Lung microvascular endothelial cell (primary cell): Measurements from ENCODE around the gene PDE3A. TPM values are rescaled to one million over a fixed set of nuclear protein-coding genes. Genes with fewer than 3 reads are reported as not detected.

ENCODE experiments used
- DNase-seq, 2 donors: peaks; one replicate each; pipeline versions ENCODE4 v3.0.0 to v3.0.0-alpha.2; 2010; ENCODE audit warnings: low read depth in 2 of 2
- total RNA-seq: library from RNA; depleted of rRNA; stranded (reverse); fragments of >200 nt; gene quantifications from 2 replicates; pipeline ENCODE4 v1.2.1, GENCODE V29; 2014

Gene PDE3A
- total RNA-seq, 1 donor from 2014 or later, result 2.0 TPM

GRCh38 chr12:20455001-20455706, 86.8 kb downstream of the PDE3A start:
- no peak for DNase-seq

- no peak for DNase-seq
Observed at GRCh38 chr12:20457582-20457981, 89.2 kb downstream of the PDE3A start.

DNA sequence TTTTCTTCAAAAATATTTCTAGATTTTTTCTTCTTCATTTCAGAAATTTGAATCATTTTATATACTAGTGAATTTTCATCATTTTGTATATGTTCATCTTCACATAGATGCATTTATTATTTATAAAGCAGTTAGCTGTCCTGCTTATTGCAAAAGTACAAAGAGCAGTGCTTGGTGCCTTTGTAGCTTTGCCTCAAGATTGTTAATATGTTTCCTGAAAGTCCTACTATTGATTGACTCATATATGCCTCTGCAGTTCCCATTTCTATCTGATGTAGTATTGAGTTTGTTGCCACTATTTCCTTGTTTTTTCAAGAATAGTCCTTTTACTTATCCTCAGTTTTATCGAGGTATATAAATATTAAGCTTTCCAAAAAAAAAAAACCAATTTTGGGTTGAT, 89.7 kb downstream of the PDE3A start:
- no peak for DNase-seq

GRCh38 chr12:20459920-20460319, 91.6 kb downstream of the PDE3A start:
- no peak for DNase-seq

DNA sequence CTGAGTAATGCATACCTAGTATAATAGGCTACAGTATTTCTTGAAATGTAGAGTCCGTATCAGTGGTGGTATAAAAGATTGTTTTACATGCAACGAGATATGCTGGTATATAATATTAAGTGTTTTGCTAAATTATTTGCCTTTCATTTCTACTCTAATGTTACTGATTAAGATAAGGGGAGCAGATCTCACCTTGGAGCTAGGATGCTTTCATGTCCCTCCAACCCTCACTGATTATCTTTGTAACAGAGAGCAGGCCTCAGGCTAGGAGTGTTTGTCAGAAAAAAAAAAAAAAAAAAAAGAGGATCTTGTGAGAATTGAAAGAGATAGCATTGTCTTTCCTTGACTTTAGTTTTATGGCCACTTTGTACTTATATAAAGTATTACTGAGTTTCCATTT, 92.6 kb downstream of the PDE3A start:
- no peak for DNase-seq

- peak; percentile 28 to 36 for DNase-seq
Observed at GRCh38 chr12:20463913-20464524, 95.7 kb downstream of the PDE3A start.

DNA sequence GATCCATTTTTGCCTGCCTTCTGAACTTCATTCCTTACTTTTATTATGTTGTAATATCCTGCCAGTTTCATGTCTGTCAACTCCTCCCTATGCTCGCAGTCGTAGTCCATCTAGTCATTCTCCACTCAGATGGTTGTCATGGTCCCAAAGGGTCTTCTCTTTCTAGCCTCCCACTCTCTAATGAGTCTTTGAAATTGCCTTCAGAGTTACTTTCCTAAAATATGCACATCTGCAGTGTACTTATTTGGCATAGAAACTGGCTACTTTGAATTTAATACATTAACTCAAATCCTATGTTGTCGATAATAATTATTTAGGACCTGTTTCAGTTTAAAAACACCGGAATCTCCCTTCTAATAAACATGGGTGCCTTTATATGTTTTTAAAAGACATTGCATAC, 101.0 kb downstream of the PDE3A start:
- no peak for DNase-seq

DNA sequence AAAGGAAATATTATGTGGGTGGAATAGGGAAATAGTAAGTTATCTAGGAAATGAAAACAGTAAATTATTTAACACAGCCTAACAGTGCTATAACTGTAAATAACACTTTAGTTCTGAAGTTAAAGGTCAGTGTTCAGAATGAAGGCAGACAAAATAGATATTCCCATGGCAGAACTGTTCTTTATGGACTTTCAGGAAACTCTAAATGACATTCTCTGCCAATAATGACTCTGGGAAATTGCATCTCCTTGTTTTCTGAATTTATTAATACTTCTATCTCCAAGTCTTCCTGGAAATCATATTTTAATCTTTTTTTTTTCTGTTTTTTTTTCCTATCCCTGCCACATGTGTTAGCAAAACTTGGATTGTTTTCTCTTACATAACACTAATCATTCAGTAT, 101.4 kb downstream of the PDE3A start:
- DNase-seq, result no peak

- DNase-seq, result peak; percentile 15 to 44
Observed at GRCh38 chr12:20472102-20472782, 103.9 kb downstream of the PDE3A start.

- DNase-seq, result no peak
Observed at GRCh38 chr12:20473133-20473532, 104.8 kb downstream of the PDE3A start.

DNA sequence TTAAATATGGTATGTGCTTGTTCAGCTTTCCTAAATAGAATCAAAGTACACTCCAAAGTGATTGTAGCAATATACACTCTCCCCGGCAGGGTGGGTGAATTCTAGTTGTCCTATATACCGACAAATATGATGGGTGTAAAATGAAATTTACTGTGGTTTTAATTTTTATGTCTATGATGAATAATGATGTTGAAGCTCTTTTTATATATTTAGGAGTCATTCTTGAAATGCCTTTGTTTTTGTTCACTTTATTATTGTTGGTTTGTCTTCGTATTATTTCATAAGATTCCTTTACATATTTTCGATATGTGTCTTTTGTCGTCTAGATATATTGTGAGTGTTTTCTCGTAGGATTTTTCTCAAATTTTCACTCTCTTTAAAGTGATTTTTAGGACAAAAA, 105.7 kb downstream of the PDE3A start:
- no peak for DNase-seq

- DNase-seq, result no peak
Observed at GRCh38 chr12:20474443-20474842, 106.1 kb downstream of the PDE3A start.

GRCh38 chr12:20475542-20475941, 107.2 kb downstream of the PDE3A start:
- peak in 1 of 2 donors; percentile 9 for DNase-seq

DNA sequence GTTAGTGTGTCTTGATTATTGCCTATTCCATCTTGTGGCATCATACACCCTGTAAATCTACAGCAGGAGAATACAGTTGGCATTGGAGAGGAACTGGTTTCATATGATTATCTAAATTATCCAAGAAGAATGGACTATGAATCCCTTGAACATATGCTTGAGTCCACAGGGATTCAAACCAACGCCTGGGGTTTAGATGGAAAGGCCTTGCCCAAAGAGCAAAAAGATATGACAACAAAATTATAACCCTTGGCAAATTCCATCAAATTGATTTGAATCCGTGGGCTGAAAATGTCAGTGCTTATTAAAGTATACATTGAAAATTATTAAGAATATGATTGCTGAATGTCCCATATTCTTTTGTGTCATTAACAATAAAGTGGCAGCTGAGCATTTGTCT, 108.2 kb downstream of the PDE3A start:
- no peak for DNase-seq

- no peak for DNase-seq
Observed at GRCh38 chr12:20477255-20477654, 108.9 kb downstream of the PDE3A start.

DNA sequence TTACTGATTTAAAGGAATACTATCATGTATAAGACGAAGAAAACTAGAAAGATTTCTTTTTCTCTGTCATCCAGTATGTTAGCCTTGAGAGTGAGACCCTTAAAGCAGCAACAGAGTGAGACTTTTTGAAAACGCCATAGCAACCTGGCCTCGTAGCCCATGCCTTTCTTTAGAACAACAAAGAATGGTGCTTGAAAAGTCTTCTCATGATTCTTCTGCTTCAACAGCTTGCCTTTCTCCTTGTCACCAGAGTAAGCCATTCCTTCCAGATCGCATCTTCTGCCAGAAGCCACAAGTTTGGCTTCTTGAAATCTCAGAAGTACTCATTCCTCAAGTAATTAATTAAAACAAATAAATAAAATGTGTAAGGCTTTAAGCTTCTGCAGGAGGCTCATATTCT, 109.3 kb downstream of the PDE3A start:
- DNase-seq, result no peak

DNA sequence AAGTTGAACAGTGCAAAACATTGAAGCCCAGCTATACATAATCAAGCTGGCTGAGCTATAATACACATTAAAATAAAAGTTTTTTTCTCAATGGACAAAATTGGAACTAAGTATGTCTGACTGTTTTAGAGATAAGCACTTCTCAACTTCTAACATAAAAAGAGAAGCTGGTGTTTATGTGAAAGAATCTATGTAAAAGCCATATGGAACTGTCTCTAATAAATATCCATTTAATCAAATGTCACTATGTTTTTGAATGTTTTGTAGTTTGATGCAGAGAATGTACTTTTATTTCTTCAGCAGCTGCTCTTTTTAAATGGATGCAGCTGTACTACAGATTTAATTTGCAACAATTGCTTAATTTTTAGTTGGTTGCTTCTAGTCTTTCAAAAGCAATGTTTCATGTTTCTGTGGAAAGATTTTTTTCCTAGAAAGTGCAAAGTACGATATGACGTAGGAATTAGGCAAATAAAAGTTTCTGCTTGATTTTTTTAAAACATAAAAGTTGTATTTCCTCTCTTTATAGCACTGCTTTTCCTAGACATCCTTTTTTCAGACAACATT, 114.2 kb downstream of the PDE3A start:
- DNase-seq, result no peak

DNA sequence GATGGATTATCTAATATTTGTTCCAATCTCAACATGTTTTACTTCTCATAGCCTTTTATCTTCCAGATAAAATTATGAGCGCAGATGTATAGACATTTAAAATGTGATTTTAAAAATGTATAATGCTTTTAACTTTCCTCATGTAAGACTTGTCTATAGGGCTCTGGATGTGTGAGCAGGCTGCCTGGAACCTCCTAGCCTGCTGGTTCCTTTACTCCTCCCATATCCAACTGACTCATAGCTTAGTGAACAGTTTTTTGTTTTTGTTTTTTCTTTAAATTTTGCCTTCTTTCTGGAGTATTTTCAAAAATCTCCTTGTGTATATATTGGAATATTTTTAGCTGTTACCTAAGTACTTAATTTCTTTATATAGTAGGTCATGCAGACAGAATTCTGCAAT, 115.4 kb downstream of the PDE3A start:
- peak in 1 of 2 donors; percentile 7 for DNase-seq

DNA sequence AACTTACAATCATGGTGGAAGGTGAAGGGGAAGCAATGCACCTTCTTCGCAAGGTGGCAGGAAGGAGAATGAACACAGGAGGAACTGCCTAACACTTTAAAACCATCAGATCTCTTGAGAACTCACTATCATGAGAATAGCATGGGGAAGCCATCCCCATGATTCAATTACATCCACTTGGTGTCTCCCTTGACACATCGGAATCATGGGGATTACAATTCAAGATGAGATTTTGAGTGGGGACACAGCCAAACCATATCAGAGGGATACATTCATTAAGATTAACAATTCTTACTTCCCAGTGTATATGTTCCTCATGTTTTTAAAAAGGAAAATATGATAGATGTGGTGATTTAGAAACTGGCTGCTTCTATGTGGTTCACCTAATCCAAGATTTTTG, 117.9 kb downstream of the PDE3A start:
- no peak for DNase-seq

DNA sequence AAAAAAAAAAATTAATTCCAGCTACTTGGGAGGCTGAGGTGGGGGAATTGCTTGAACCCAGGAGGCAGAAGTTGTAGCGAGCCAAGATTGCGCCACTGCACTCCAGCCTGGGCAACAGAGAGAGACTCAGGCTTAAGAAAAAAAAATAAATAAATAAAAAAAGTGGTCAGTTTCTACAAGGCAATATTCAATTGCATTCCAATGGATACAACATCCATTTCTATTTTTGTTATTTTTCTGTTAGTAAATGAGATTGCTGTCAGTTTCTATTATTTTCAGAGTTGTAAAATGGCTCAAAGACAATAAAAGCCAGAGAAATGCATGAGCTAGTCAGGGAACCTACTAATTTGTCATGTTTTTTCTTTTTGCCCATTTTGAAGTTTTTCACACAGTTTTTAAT, 119.2 kb downstream of the PDE3A start:
- no peak for DNase-seq

- peak; percentile 11 to 18 for DNase-seq
Observed at GRCh38 chr12:20489645-20490044, 121.3 kb downstream of the PDE3A start.

- no peak for DNase-seq
Observed at GRCh38 chr12:20490213-20490612, 121.9 kb downstream of the PDE3A start.

DNA sequence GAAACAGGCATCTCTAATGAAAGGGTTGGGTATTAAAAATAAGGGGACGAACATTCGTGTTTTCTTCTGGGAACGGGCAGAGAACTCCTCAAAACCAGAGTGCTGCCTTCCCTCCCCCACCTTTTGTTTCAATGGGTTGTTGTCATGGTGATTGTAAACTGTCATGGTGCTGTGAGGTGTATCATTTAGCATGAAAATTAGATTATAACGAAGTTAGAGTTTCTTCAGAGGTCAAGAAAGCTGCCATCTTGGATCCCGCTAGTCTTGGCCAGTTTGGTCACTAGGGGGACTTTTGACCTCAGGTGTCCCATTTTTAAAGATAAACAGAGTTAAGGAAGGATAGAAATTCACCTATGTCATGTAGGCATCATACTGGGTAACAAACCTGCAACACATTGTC, 123.0 kb downstream of the PDE3A start:
- no peak for DNase-seq
